HG02623 (cell line): Measurements from ENCODE around the gene FAM20C.
"Not testable (repeated sequence)": the region's sequence is repeated elsewhere in the genome, so short reads cannot be mapped to it uniquely, and the experiment has no call there.

ENCODE experiments used
- ATAC-seq: cut with Tn5 transposase; IDR thresholded peaks from one replicate; pipeline ENCODE4 v1.9.1; 2021; ENCODE audit warnings: moderate library complexity; ENCODE audit not compliant: unreplicated experiment

FAM20C gene

GRCh38 chr7:255038-255435, 62.7 kb downstream of the FAM20C start:
- no peak for ATAC-seq

- no peak for ATAC-seq
These were observed 63.5 kb downstream of the FAM20C start for GRCh38 chr7:255721-256361.

- no peak for ATAC-seq
These were observed 64.1 kb downstream of the FAM20C start for GRCh38 chr7:256461-256940.

GRCh38 chr7:256981-257646, 64.7 kb downstream of the FAM20C start:
- ATAC-seq = no peak

GRCh38 chr7:257647-257992, 65.2 kb downstream of the FAM20C start:
- ATAC-seq = no peak

GRCh38 chr7:258476-259190, 66.3 kb downstream of the FAM20C start:
- ATAC-seq = no peak

GRCh38 chr7:259191-259505, 66.8 kb downstream of the FAM20C start:
- ATAC-seq = no peak

GRCh38 chr7:259751-260405, 67.5 kb downstream of the FAM20C start:
- no peak for ATAC-seq

- no peak for ATAC-seq
These were observed 68.3 kb downstream of the FAM20C start for GRCh38 chr7:260441-261281.

GRCh38 chr7:261341-262250, 69.2 kb downstream of the FAM20C start:
- ATAC-seq = no peak

GRCh38 chr7:262251-262572, 69.8 kb downstream of the FAM20C start:
- ATAC-seq = no peak

GRCh38 chr7:262631-263311, 70.4 kb downstream of the FAM20C start:
- ATAC-seq = not testable (repeated sequence)

- not testable (repeated sequence) for ATAC-seq
These were observed 71.3 kb downstream of the FAM20C start for GRCh38 chr7:263483-264351.

GRCh38 chr7:264541-265191, 72.3 kb downstream of the FAM20C start:
- no peak for ATAC-seq

GRCh38 chr7:265192-265997, 73.0 kb downstream of the FAM20C start:
- no peak for ATAC-seq

- ATAC-seq = no peak
These were observed 73.9 kb downstream of the FAM20C start for GRCh38 chr7:265998-266850.
